ENCODE results near the gene GARNL3. TPM values are rescaled to one million over a fixed set of nuclear protein-coding genes. Genes with fewer than 3 reads are reported as not detected.

Gene GARNL3
- total RNA-seq, 1 experiment from 2014 or later = 5.3 TPM

DNA sequence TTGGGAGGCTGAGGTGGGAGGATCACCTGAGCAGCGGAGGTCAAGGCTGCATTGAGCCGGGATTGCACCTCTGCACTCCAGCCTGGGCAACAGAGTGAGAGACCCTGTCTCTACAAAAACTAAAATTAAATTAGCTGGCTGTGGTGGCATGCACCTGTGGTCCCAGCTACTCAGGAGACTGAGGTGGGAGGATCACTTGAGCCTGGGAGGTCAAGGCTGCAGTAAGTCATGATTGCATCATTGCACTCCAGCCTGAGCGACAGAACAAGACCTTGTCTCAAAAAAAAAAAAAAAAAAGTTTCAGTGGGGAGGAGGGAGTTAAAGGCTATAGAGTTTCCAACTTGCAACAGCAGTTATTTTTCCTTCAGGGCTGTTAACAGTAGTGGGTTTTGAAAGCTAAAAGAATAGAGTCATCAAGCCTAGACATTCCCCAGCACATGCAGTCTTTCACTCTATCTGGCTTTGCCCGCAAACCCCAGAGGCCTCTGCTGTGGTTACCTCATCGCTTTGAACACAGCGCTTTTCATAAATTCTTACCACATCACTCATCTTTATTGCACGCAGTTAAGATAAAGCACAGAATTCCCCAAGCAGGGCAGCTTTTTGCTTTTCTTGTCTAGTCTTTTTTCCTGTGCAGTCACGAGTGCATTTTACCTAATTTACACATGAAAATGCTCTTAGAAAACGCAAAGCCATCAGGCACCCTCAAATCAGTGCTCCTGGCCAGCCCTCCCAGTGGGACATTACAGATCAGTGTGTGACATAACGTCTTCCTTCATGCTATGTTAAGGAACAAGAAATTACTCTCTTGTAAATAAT is 123.7 kb downstream of the GARNL3 start:
- in situ Hi-C loops (cut with HindIII; ENCODE audit: low pct_unique_long_range_greater_than_20kb, low sequenced_read_pairs) = no loop called here
- peak; percentile 98 for DNase-seq (ENCODE audit: low read depth, low spot score)

DNA sequence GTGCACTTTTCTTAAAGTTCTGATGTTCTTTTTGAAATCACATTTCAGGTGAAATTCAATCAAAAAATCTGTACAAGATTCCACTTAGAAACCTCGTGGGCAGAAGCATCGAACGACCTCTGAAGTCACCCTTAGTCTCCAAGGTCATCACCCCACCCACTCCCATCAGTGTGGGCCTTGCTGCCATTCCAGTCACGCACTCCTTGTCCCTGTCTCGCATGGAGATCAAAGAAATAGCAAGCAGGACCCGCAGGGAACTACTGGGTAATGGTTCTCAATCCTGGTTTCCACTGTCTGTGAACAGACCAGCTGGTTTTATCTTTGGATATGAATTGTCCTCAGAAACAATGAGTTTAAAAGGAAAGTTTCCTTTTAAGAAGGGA is 124.3 kb downstream of the GARNL3 start:
- DNase-seq (ENCODE audit: low read depth, low spot score) = peak; percentile 17
- in situ Hi-C loops (cut with HindIII; ENCODE audit: low pct_unique_long_range_greater_than_20kb, low sequenced_read_pairs) = no loop called here

DNA sequence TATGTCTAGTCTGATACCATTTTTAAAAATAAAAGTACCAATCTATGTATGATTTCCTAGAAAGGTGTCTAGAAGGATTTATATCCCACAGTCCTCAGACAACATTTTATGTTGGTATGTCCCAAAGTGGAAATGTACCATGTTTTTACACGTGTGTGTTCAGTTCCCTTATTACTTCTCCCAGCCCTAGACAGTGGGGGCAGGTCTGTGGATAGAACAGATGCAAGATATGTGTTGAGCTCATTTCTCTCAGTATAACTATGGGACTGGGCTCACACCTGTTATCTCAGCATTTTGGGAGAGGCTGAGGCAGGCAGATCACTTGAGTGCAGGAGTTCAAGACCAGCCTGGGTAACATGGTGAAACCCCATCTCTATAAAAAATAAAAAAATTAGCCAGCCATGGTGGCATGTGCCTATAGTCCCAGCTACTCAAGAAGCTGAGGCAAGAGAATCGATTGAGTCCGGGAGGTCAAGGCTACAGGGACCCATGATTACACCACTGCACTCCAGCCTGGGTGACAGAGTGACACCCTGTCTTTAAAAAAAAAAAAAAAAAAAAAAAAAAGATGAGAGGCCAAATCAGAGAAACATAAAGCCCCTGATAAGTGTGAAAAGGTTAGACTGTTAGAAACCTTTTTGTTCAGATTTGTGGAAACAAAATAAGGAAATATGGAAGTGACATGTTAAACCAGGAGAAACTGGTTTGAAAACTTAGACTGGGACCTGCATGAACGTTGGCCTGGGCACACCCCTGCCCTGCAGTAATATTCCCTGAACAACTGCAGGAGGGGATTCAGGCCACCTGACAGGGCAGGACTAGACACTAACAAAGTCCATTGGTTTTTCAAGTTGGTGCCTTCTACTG is 125.0 kb downstream of the GARNL3 start:
- in situ Hi-C loops (cut with HindIII; ENCODE audit: low pct_unique_long_range_greater_than_20kb, low sequenced_read_pairs) = no loop called here
- no peak for DNase-seq (ENCODE audit: low read depth, low spot score)

DNA sequence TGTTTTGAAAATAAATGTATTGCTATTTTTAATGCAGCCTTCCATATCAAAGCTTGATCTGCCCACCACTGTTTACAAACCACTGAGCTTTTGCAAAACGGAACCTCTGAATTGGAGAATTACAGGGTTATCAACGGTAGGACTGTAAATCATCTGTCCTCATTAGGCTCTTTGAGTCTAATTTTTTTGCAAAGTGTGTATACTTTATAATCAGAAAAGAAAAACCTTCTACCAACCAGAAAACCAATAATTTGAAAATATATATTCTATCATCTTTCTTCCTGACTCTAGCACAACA is 125.6 kb downstream of the GARNL3 start:
- in situ Hi-C loops (cut with HindIII; ENCODE audit: low pct_unique_long_range_greater_than_20kb, low sequenced_read_pairs) = no loop called here
- no peak for DNase-seq (ENCODE audit: low read depth, low spot score)

DNA sequence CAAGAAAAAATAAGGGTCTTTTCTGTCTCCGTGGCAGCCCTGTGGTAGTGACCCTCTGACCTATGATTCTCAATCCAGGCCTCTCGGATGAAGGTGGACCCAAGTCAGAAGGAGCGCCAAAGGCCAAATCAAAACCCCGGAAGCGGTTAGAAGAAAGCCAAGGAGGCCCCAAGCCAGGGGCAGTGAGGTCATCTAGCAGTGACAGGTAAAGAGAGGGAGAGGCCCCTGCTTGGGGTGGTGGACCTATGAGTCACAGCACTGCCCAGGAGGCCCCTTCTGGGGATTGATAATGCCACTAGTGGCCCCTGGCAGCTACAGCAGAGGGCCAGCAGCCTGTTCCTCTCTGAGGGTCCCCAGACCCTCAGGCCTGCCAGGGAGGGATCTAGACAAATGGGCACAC is 126.0 kb downstream of the GARNL3 start:
- DNase-seq (ENCODE audit: low read depth, low spot score) = no peak
- in situ Hi-C loops (cut with HindIII; ENCODE audit: low pct_unique_long_range_greater_than_20kb, low sequenced_read_pairs) = no loop called here

DNA sequence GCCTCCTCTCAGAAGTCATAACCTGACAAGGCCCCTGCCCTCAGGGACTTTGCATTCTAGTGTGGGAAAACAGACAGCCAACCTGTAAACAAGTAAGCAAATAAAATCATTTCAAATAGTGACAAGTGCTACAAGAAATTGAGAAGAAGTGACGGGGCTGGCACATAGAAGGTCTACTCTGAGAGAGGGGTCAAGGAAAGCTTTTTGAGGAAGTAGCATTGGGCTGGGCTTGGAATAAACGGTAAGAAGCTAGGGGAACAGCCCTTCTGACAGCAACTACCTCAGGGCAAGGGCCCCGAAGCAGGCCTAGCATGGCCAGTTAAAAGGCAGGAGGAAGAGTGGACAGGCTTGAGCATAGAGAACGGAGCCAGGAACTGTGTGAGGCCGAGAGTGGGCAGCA is 127.6 kb downstream of the GARNL3 start:
- in situ Hi-C loops (cut with HindIII; ENCODE audit: low pct_unique_long_range_greater_than_20kb, low sequenced_read_pairs) = no loop called here

DNA sequence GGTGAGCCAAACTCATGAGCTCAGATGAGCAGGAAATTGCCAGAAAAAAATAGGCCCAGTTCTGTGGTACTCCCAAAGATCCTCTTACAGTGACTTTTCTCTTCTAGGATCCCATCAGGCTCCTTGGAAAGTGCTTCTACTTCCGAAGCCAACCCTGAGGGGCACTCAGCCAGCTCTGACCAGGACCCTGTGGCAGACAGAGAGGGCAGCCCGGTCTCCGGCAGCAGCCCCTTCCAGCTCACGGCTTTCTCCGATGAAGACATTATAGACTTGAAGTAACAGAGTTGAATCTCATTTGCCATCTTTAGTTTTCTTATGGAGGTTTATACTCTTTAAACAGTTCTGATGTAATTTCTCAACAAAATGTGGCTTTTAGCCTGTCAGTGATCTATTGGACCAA is 128.4 kb downstream of the GARNL3 start:
- in situ Hi-C loops (cut with HindIII; ENCODE audit: low pct_unique_long_range_greater_than_20kb, low sequenced_read_pairs) = no loop called here

More for the DNA sequence above, 127.6 kb downstream of the GARNL3 start:
- DNase-seq (ENCODE audit: low read depth, low spot score) = no peak

DNA sequence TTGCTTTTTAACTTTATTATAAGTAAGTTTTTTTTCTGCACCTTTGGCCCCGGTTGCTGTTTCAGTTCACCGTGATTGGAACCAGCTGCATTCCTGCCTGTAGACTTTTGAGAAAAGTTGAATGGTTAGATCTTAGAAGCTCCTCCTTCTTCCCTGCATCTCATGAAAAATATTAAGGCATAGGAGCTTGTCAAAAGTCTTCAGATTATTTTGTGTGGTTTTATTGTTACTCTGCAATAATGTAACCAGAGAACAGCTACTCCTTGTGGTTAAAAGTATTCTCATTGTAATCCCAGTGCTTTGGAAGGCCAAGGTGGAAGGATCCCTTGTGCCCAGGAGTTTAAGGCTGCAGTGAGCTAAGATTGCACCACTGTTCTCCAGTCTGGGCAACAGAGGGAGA is 129.1 kb downstream of the GARNL3 start:
- DNase-seq (ENCODE audit: low read depth, low spot score) = no peak
- in situ Hi-C loops (cut with HindIII; ENCODE audit: low pct_unique_long_range_greater_than_20kb, low sequenced_read_pairs) = no loop called here

More for the DNA sequence above, 128.4 kb downstream of the GARNL3 start:
- no peak for DNase-seq (ENCODE audit: low read depth, low spot score)

DNA sequence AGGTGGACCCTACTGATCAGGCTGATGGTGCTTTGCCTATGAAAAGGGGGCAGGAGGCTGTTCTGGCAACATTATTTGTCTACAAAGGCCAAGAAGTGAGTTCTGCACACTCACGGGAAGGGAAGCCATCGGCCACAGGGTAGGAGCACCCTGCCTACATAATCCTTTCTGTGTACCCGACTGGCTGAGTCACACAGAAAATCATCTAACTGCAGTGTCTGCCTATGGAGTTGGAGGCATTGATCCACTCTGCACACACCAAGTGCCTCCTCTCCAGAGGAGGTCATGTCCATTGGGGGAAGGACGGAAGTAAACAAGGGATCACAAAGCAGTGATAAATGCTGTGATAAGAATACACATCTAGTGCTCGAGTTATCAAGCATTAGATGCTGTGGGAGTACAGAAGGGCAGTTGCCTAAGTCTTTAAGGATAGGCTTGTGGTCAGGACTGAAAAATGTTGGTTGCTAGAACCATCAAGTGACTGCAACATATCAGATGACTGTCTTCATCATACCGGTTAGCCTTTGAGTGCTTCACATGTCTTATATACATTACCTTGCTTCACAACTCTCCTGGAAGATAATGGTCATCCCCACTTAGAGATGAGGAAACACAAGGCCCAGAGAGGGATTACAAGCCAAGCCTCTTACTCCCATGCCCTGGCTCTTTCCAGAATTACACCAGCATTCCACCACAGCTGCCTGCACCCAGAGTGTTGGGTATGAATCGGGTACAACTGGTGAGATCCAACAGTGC is 131.1 kb downstream of the GARNL3 start:
- no peak for DNase-seq (ENCODE audit: low read depth, low spot score)
- in situ Hi-C loops (cut with HindIII; ENCODE audit: low pct_unique_long_range_greater_than_20kb, low sequenced_read_pairs) = no loop called here

DNA sequence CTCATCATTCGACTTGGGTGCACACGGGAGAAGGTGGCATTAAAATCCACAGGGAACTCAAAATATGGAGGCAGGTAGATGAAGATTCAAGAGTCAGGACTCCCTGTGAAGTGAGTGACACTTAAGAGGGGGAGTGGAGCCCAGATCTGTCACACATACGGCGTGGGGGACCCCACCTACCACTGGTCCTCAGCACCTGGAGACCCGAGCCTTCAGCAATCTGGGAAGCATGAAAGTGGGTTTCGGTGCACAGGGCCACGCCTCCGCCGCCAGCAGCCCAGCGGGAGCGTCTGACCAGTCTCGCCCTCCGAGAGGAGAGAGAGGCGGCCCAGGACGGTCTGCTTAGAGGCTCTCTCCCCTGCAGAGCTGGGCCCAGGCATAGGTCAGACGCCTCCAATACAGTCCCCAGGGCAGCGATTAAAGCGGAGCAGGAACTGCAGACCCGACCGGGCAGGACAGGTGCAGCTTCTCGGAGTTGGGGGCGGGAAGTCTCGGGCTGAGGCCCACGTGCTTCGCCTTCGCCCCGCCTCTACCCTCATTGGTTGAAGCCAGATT is 131.8 kb downstream of the GARNL3 start:
- in situ Hi-C loops (cut with HindIII; ENCODE audit: low pct_unique_long_range_greater_than_20kb, low sequenced_read_pairs) = no loop called here
- DNase-seq (ENCODE audit: low read depth, low spot score) = no peak

DNA sequence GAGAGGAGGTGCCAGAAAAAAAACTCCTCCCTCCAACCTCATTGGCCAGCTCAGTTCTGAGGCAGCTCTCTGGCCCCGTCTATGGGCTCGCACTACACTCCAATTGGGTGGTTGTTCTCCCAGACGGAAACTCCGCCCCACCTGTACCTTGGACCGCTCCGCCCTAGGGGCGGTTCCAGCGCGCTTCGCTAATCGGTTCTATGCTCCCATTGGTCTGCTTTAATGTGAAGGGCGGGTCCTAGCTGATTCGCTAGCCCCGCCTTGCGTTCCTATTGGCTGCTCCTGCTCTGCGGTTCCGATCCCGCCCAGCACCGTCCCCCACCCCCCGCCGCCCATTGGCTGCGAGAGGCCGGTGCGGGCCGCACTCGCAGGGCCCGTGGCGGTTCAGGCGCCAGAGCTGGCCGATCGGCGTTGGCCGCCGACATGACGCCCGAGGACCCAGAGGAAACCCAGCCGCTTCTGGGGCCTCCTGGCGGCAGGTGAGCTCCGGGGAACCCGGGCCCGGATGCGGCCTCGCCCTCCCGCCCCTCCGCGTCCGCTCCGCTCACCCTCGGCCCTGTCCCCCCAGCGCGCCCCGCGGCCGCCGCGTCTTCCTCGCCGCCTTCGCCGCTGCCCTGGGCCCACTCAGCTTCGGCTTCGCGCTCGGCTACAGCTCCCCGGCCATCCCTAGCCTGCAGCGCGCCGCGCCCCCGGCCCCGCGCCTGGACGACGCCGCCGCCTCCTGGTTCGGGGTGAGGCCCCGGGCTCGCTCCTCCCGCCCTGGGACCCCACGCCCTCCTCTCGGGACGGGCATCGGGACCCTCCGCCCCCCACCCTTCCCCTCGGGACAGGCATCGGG is 132.5 kb downstream of the GARNL3 start, which contains the start of gene SLC2A8:
TSS of gene SLC2A8 (plus strand) at position 362 of the 838 bp plus-strand sequence. CDS start at position 424, 62 bp downstream.
- in situ Hi-C loops (cut with HindIII; ENCODE audit: low pct_unique_long_range_greater_than_20kb, low sequenced_read_pairs) = no loop called here
- peak; percentile 99 for DNase-seq (ENCODE audit: low read depth, low spot score)

DNA sequence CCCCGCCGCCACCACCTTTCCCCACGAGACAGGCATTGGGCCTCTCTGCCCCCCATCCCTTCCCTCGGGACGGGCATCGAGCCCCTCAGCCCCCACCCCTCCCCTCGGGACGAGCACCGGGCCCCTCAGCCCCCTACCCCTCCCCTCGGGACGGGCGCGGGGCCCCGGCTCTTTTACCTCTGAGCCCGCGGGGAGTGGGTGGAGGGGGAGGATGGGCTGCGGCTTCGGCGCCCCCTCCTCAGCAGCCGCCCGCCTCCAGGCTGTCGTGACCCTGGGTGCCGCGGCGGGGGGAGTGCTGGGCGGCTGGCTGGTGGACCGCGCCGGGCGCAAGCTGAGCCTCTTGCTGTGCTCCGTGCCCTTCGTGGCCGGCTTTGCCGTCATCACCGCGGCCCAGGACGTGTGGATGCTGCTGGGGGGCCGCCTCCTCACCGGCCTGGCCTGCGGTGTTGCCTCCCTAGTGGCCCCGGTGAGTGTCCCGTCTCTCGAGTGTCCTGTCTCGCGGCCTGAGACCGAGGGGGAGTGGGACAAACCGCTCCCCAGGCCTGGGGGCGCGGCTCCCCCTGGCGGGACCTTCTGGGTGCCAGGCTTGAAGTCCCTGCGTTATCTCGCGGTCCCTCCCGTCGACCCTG is 133.2 kb downstream of the GARNL3 start:
- DNase-seq (ENCODE audit: low read depth, low spot score) = no peak
- in situ Hi-C loops (cut with HindIII; ENCODE audit: low pct_unique_long_range_greater_than_20kb, low sequenced_read_pairs) = no loop called here

DNA sequence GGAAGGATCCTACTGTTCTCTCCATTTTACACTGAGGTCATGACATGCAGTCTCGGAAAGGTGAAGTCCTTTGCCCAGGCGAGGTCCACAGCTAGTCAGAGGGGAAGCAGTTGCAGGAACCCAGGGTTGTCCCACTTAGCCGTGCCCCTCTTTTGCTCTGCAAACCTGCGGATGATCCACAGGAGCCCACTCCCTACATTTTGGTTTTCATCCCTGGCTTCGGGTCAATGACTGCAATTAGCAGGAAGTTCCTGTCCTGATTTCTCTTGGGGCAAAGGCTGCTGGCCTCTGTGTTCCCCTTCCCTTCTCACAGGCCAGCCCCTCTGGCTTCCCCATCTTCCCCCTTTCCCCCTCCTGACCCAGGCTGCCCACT is 133.7 kb downstream of the GARNL3 start:
- no peak for DNase-seq (ENCODE audit: low read depth, low spot score)
- in situ Hi-C loops (cut with HindIII; ENCODE audit: low pct_unique_long_range_greater_than_20kb, low sequenced_read_pairs) = no loop called here

DNA sequence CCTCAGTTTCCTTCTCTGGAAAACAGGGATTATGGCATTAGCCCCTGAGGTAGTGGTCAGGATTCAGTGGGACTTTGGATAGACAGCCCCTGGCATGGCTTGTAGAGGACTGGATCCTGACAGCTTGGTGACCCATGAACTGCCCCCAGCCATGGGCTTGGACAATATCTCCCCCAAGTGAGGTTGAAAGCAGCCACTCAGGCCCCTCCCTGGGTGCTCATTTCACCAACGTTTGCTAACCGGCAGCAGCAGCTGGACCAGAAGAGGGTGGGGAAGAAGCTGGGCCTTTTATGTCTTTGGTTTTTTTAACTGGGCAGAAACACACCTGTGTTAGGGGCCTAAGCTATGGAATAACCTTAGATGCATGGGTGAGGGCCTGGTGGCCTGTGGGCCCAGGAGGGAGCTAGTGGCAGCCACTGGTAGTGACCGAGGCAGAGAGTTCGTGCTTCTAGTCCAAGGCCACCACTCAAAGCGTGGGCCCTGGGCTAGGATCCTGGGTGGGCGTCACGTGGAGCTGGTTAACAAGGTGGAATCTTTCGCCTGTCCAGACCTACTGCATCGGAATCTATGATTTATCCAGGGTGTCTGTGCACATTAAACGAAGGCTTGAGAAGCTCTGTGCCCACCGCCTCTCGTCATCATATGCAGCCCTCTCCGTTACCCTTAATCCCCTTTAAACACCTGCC is 134.3 kb downstream of the GARNL3 start:
- in situ Hi-C loops (cut with HindIII; ENCODE audit: low pct_unique_long_range_greater_than_20kb, low sequenced_read_pairs) = no loop called here

DNA sequence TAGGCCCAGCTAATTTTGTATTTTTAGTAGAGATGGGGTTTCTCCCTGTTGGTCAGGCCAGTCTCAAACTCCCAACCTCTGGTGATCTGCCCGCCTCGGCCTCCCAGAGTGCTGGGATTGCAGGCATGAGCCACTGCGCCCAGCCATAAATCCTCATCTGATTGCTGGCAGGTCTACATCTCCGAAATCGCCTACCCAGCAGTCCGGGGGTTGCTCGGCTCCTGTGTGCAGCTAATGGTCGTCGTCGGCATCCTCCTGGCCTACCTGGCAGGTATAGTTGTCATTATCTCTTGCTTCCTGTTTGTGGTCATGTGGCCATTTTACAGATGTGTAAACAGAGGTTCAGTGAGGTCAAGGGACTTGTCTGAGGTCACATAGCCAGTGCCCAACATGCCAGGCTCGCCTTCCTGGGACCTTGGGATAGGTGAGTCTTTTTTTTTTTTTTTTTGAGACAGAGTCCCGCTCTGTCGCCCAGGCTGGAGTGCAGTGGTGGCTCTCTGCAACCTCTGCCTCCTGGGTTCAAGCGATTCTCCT is 135.2 kb downstream of the GARNL3 start:
- DNase-seq (ENCODE audit: low read depth, low spot score) = no peak
- in situ Hi-C loops (cut with HindIII; ENCODE audit: low pct_unique_long_range_greater_than_20kb, low sequenced_read_pairs) = no loop called here

More for the DNA sequence above, 134.3 kb downstream of the GARNL3 start:
- no peak for DNase-seq (ENCODE audit: low read depth, low spot score)

Data from SK-MEL-5 (cell line).